Neural cell (in vitro differentiated cells): ENCODE measurements around the gene PPIL6.

ENCODE experiments used
- CTCF ChIP-seq: fragments of 450-650 bp; IDR thresholded peaks from 2 replicates; pipeline ENCODE4 v1.5.1; 2014; ENCODE audit warnings: antibody characterized with exemption, mild to moderate bottlenecking, moderate library complexity; ENCODE audit not compliant: poor library complexity, severe bottlenecking
- EP300 ChIP-seq: fragments of 450-650 bp; conservative IDR thresholded peaks from 2 replicates; pipeline ENCODE4 v1.6.1; 2014; ENCODE audit warnings: antibody characterized with exemption, mild to moderate bottlenecking, moderate library complexity; ENCODE audit not compliant: poor library complexity, severe bottlenecking
- EZH2 ChIP-seq: fragments of 200-600, 300-800 bp; shearing (Covaris generic), sonication (generic); IDR thresholded peaks from 2 replicates; pipeline ENCODE4 v1.6.1; 2014; ENCODE audit warnings: antibody characterized with exemption, low read length, borderline replicate concordance, mild to moderate bottlenecking; ENCODE audit not compliant: insufficient read depth, poor library complexity, severe bottlenecking
- MXI1 ChIP-seq: fragments of 450-650 bp; conservative IDR thresholded peaks from 2 replicates; pipeline ENCODE4 v1.6.1; 2014; ENCODE audit warnings: antibody characterized with exemption, mild to moderate bottlenecking; ENCODE audit not compliant: poor library complexity, severe bottlenecking
- POLR2AphosphoS5 ChIP-seq: IDR thresholded peaks from 2 replicates; pipeline ENCODE4 v1.6.1; 2012
- RAD21 ChIP-seq: fragments of 450-650 bp; conservative IDR thresholded peaks from 2 replicates; pipeline ENCODE4 v1.6.1; 2014; ENCODE audit warnings: antibody characterized with exemption, mild to moderate bottlenecking, moderate library complexity
- REST ChIP-seq: IDR thresholded peaks from 2 replicates; pipeline ENCODE4 v1.6.1; 2012; ENCODE audit warnings: borderline replicate concordance
- SMC3 ChIP-seq: fragments of 450-650 bp; conservative IDR thresholded peaks from 2 replicates; pipeline ENCODE4 v1.6.1; 2014; ENCODE audit warnings: antibody characterized with exemption, mild to moderate bottlenecking, moderate library complexity; ENCODE audit not compliant: poor library complexity
- TAF1 ChIP-seq: IDR thresholded peaks from 2 replicates; pipeline ENCODE4 v1.6.1; 2012; ENCODE audit warnings: low read depth

- TF ChIP-seq CTCF (no peak), EP300 (no peak), RAD21 (no peak), POLR2AphosphoS5 (no peak), EZH2 (no peak), MXI1 (no peak), REST (no peak), SMC3 (no peak), TAF1 (no peak)
Observed at GRCh38 chr6:109456710-109457561, 16.5 kb upstream of the PPIL6 start.
